Suppressor macrophage treated with lipopolysaccharide for 4 hours (primary cell): ENCODE results near the gene LIMA1.
"Not testable (repeated sequence)": the region's sequence is repeated elsewhere in the genome, so short reads cannot be mapped to it uniquely, and the experiment has no call there.

Experiments used
- DNase-seq: peaks from one replicate; pipeline ENCODE4 v3.0.0-alpha.2; 2020

The LIMA1 gene

GRCh38 chr12:50246873-50247612 is 36.3 kb downstream of the LIMA1 start:
- peak; percentile 86 for DNase-seq

- no peak for DNase-seq
Measured at GRCh38 chr12:50246197-50246865, 37.0 kb downstream of the LIMA1 start.

GRCh38 chr12:50243507-50243906 is 39.8 kb downstream of the LIMA1 start:
- no peak for DNase-seq

- no peak for DNase-seq
Measured at GRCh38 chr12:50242751-50243191, 40.5 kb downstream of the LIMA1 start.

DNA sequence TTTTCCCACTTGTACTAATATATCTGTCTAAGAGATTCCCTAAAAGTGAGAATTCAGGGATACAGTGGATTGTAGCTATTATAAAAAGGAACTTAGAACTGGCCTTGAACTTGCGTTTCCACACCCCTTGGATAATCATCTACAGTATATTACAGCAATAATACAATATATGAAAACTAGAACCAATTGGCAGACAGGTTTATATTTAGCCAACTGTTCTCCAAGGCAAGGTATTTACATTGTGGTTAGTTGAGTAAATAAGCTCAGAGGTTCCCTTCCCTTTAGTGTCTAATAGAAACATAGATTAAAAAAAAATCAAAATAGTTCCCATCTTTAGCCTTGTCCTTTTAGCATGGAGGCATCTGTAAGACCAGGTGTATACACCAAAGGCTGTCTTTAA is 42.1 kb downstream of the LIMA1 start:
- no peak for DNase-seq

GRCh38 chr12:50240792-50241114 is 42.6 kb downstream of the LIMA1 start:
- DNase-seq: no peak

DNA sequence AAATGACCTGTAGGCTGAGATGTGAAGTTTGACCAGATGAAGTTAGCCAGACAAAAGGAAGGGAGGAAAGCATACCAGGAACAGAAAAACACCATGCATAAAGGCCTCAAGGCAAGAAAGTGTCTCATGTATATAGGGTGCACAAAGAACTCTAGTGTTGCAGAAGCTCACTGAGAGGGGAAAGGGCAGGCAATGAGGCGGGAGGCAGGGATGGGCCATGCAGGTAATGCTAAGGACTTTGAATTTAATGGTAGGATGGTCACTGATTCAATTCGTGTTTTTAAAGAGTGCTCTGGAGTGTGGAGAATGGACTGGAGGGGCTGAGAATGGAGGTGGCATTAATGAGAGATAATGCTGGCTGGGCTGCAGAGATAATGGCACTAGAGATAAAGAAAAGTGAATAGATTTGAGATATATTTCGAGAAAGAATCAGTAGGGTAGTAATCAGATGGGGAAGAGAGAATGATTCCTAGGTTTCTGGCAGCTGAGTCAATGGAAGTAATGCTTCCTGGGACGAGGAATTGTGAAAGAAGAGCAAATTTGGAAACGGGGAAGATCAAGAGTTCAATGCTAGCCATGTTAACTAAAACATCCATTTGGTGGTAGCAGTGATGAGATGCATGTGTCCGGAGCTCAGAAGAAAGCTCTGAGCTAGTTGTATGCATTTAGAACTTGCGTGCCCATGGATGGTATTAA is 43.1 kb downstream of the LIMA1 start:
- no peak for DNase-seq

- no peak for DNase-seq
Measured at GRCh38 chr12:50239355-50239891, 43.9 kb downstream of the LIMA1 start.

DNA sequence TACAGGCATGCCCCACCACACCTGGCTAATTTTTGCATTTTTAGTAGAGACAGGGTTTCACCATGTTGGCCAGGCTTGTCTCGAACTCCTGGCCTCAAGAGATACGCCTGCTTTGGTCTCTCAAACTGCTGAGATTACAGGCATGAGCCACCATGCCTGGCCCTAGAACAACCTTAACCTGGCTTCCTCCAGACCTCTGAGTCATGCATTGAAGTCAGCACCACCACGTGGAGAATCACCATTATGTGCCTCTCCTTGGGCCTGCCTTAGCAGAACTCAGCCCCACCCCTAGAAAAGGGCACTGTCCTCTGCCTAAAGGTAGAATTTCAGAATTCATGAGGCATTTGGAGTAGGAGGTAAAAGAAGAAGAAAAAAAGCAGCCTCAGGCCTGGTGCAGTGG is 49.0 kb downstream of the LIMA1 start:
- DNase-seq: no peak

GRCh38 chr12:50232771-50233209 is 50.5 kb downstream of the LIMA1 start:
- no peak for DNase-seq

- DNase-seq: no peak
Measured at GRCh38 chr12:50232206-50232605, 51.1 kb downstream of the LIMA1 start.

- DNase-seq: no peak
Measured at GRCh38 chr12:50231346-50231745, 52.0 kb downstream of the LIMA1 start.

DNA sequence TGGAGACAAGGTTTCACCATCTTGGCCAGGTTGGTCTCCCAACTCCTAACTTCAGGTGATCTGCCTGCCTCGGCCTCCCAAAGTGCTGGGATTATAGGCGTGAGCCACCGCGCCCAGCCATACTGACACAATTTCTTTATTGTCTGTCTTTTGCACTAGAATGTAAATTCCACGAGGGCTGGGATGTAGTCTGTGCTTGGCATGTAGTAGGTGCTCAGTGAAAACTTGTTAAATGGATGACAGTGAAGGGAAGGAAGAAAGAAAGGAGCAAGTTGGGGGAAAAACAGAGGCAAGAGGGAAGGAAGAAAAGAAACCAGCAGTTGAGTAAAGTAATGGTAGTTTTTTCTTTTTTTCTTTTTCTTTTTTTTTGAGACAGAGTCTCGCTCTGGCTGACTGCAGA is 53.1 kb downstream of the LIMA1 start:
- no peak for DNase-seq

GRCh38 chr12:50224026-50224692 is 59.2 kb downstream of the LIMA1 start:
- no peak for DNase-seq

DNA sequence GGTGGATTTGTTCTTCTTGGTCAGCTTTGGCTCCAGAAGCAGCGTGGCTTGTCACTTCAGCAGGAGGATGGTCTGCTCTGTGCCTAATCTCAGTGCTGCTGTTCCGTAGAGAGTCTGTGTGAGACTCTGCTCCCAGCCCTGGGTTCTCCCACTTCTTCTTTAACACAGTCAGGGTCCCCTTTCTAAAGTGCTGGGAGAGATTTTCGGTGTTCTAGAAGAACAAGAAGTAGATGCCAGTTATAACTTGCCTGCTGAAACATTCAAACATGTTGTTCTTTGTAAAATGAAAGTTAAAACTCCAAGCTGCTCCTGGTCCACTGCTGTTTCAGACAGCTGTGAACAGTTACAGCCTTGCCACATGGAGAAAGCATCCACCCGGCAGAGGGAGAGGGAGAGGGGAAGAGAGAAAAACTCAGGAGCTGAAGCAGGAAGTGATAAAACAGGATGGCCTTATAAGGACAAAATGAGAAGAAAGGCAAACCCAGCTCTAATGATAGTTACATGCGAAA is 61.0 kb downstream of the LIMA1 start:
- DNase-seq: peak; percentile 78

GRCh38 chr12:50221228-50222008 is 61.9 kb downstream of the LIMA1 start:
- peak; percentile 37 for DNase-seq

DNA sequence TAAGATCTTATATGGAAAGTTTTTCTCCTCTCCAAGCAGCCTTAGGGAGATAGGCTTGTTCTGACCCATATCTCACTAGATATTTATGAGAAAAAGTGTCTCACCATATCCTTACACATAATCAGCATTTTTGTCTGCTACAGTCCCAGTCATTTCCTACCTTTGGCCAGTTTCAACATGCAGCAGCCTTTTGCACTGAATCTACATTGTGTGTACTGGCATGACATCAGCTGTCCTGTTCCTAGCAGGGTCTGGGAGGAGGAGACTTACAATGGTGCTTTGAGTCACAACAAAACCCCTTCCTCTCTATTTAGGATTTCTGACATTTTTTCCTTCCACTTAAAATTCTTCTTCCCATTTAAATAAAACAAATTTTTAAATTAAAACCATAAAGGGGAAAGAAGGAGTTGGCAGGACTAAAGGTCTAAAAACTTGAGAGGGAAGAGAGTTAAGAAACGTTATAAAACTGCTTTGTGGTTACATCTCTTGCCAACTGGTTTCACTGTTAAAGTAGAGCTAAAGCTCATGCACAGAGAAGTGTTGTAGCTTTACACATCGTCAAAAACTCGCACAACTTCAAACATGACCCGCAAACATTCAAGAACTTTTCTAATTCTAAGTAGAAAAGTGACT is 62.8 kb downstream of the LIMA1 start:
- DNase-seq: peak; percentile 64

GRCh38 chr12:50219544-50219943 is 63.8 kb downstream of the LIMA1 start:
- DNase-seq: no peak

- DNase-seq: not testable (repeated sequence)
Measured at GRCh38 chr12:50219001-50219400, 64.3 kb downstream of the LIMA1 start.

GRCh38 chr12:50218386-50218785 is 64.9 kb downstream of the LIMA1 start:
- no peak for DNase-seq

DNA sequence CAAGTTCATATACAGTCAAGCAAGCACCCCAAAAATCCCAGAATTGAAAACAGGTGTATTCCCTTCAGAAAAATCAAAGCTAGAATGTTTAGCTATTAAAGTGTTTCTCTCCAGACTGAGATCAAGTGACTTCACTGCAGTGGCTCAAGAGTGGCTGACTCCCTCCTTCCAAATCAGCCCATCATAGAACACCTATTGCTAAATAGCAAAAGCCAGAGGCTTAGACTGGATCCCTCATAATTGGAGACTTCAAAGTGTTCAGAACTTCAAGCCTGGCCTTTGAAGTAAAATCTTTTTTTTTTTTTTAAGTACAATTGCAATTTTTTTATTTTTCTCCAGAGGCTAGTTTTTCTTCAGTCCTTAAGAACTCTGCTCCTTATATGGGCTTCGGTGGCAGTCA is 66.1 kb downstream of the LIMA1 start:
- DNase-seq: no peak

DNA sequence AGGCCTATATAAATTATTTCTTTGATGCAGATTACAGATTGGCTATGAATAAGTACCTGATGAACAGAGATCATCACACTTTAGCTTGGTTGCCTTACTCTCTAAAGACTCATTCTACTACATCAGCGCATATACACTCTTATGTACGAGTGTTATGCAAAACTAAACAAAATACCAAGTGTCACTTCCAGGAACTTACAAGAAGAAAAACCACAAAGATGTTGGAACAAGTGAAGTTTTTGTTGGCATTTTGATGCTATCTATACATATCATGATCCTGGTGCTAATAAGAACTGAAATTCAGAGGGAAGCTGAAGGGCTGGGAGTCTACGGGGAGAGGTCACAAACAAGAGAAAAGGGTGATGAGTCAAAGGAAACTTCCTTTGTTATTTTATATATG is 68.3 kb downstream of the LIMA1 start:
- no peak for DNase-seq
